H9 (cell line): Measurements from ENCODE around the gene CCDC185. TPM values are rescaled to one million over a fixed set of nuclear protein-coding genes. Genes with fewer than 3 reads are reported as not detected.

Experiments used
- DNase-seq: peaks from one replicate; pipeline ENCODE4 v3.0.0-alpha.2; 2017
- H2AFZ ChIP-seq: one replicate; pipeline ENCODE4 v1.6.1; 2013; ENCODE audit warnings: mild to moderate bottlenecking, low read length, control low read depth, moderate library complexity
- H2AK5ac ChIP-seq: 2 replicates; pipeline ENCODE4 v1.6.1; 2013; ENCODE audit warnings: low read length, control low read depth, mixed read lengths; ENCODE audit not compliant: insufficient read length
- H2BK120ac ChIP-seq: one replicate; pipeline ENCODE4 v1.6.1; 2013; ENCODE audit warnings: low read depth, mild to moderate bottlenecking, low read length, control low read depth, inconsistent platforms; ENCODE audit not compliant: poor library complexity, severe bottlenecking
- H2BK12ac ChIP-seq: 2 replicates; pipeline ENCODE4 v1.6.1; 2013; ENCODE audit warnings: low read length, control low read depth, mixed read lengths, low read depth; ENCODE audit not compliant: insufficient read length
- H2BK15ac ChIP-seq: 2 replicates; pipeline ENCODE4 v1.6.1; 2013; ENCODE audit warnings: low read depth, low read length, control low read depth
- H2BK20ac ChIP-seq: one replicate; pipeline ENCODE4 v1.6.1; 2013; ENCODE audit warnings: low read depth, mild to moderate bottlenecking, low read length, control low read depth, inconsistent platforms; ENCODE audit not compliant: poor library complexity, severe bottlenecking
- H2BK5ac ChIP-seq: 2 replicates; pipeline ENCODE4 v1.6.1; 2013; ENCODE audit warnings: low read length, control low read depth, mixed read lengths; ENCODE audit not compliant: insufficient read length
- H3K14ac ChIP-seq: 2 replicates; pipeline ENCODE4 v1.6.1; 2013; ENCODE audit warnings: low read length, control low read depth; ENCODE audit not compliant: insufficient read depth
- H3K18ac ChIP-seq: 2 replicates; pipeline ENCODE4 v1.6.1; 2013; ENCODE audit warnings: low read depth, mild to moderate bottlenecking, mixed read lengths, low read length, control low read depth; ENCODE audit not compliant: insufficient read length
- H3K23ac ChIP-seq: 2 replicates; pipeline ENCODE4 v1.6.1; 2013; ENCODE audit warnings: low read length, control low read depth, mixed read lengths, low read depth; ENCODE audit not compliant: insufficient read length
- H3K23me2 ChIP-seq: 2 replicates; pipeline ENCODE4 v1.6.1; 2013; ENCODE audit warnings: low read depth, mild to moderate bottlenecking, mixed read lengths, low read length, control low read depth; ENCODE audit not compliant: insufficient read length, poor library complexity, severe bottlenecking
- H3K27ac ChIP-seq: 2 replicates; pipeline ENCODE4 v1.5.1; 2013; ENCODE audit warnings: low read length, control low read depth, mixed read lengths, low read depth; ENCODE audit not compliant: insufficient read length
- H3K27me3 ChIP-seq: 2 replicates; pipeline ENCODE4 v1.6.1; 2013; ENCODE audit warnings: low read length, control low read depth, inconsistent platforms; ENCODE audit not compliant: insufficient read depth
- H3K4ac ChIP-seq: 2 replicates; pipeline ENCODE4 v1.6.1; 2013; ENCODE audit warnings: low read depth, mild to moderate bottlenecking, control low read depth, inconsistent platforms, low read length, moderate library complexity
- H3K4me1 ChIP-seq: 2 replicates; pipeline ENCODE4 v1.6.1; 2013; ENCODE audit warnings: low read length, control low read depth, inconsistent platforms; ENCODE audit not compliant: insufficient read depth
- H3K4me2 ChIP-seq: 2 replicates; pipeline ENCODE4 v1.6.1; 2013; ENCODE audit warnings: low read length, control low read depth, mixed read lengths; ENCODE audit not compliant: insufficient read length, insufficient read depth
- H3K56ac ChIP-seq: 2 replicates; pipeline ENCODE4 v1.6.1; 2013; ENCODE audit warnings: low read depth, mild to moderate bottlenecking, mixed read lengths, low read length, control low read depth; ENCODE audit not compliant: insufficient read length
- H3K79me1 ChIP-seq: 2 replicates; pipeline ENCODE4 v1.6.1; 2013; ENCODE audit warnings: low read depth, mild to moderate bottlenecking, moderate library complexity, low read length, control low read depth, inconsistent platforms; ENCODE audit not compliant: insufficient read depth, poor library complexity, severe bottlenecking
- H3K79me2 ChIP-seq: 2 replicates; pipeline ENCODE4 v1.6.1; 2013; ENCODE audit warnings: low read length, control low read depth, inconsistent platforms; ENCODE audit not compliant: insufficient read depth
- H3K9ac ChIP-seq: 2 replicates; pipeline ENCODE4 v1.6.1; 2013; ENCODE audit warnings: low read length, control low read depth, mixed read lengths; ENCODE audit not compliant: insufficient read length; ENCODE audit errors: extremely low read depth
- H3K9me3 ChIP-seq: one replicate; pipeline ENCODE4 v1.6.1; 2013; ENCODE audit warnings: low read depth, low read length, inconsistent platforms; ENCODE audit not compliant: control insufficient read depth
- H3T11ph ChIP-seq: one replicate; pipeline ENCODE4 v1.6.1; 2013; ENCODE audit warnings: mild to moderate bottlenecking, low read length, control low read depth, inconsistent platforms
- H4K20me1 ChIP-seq: one replicate; pipeline ENCODE4 v1.6.1; 2013; ENCODE audit not compliant: control insufficient read depth, insufficient read length, insufficient read depth
- H4K5ac ChIP-seq: 2 replicates; pipeline ENCODE4 v1.6.1; 2013; ENCODE audit warnings: low read depth, mild to moderate bottlenecking, mixed read lengths, low read length, control low read depth; ENCODE audit not compliant: insufficient read length
- H4K8ac ChIP-seq: replicated peaks from 2 replicates; pipeline ENCODE4 v1.6.1; 2013; ENCODE audit warnings: low read length, control low read depth, mixed read lengths, low read depth; ENCODE audit not compliant: insufficient read length
- H4K91ac ChIP-seq: 2 replicates; pipeline ENCODE4 v1.6.1; 2013; ENCODE audit warnings: low read depth, mild to moderate bottlenecking, moderate library complexity, mixed read lengths, low read length, control low read depth; ENCODE audit not compliant: insufficient read length
- H3K27ac Mint-ChIP-seq, 3 experiments: 2 replicates in 2 of 3; 3 replicates in 1 of 3; pipeline ENCODE4 v1.8.0; 2020 to 2021; ENCODE audit warnings: mixed read lengths in 3 of 3, mild to moderate bottlenecking in 1 of 3, moderate library complexity in 1 of 3
- H3K27me3 Mint-ChIP-seq: 2 replicates; pipeline ENCODE4 v1.8.0; 2021; ENCODE audit warnings: low read depth, mild to moderate bottlenecking, moderate library complexity, mixed read lengths
- H3K36me3 Mint-ChIP-seq, 3 experiments: 2 replicates in 2 of 3; 3 replicates in 1 of 3; pipeline ENCODE4 v1.8.0; 2020 to 2021; ENCODE audit warnings: low read depth in 3 of 3, mixed read lengths in 3 of 3; ENCODE audit not compliant: insufficient read depth in 1 of 3
- H3K4me1 Mint-ChIP-seq, 2 experiments: 2 replicates each; pipeline ENCODE4 v1.8.0; 2020; ENCODE audit warnings: mixed read lengths in 2 of 2
- H3K4me3 Mint-ChIP-seq, 2 experiments: 2 replicates in 1 of 2; 3 replicates in 1 of 2; pipeline ENCODE4 v1.8.0; 2020 to 2021; ENCODE audit warnings: mild to moderate bottlenecking in 2 of 2, mixed read lengths in 2 of 2, moderate library complexity in 1 of 2
- H3K9me3 Mint-ChIP-seq, 2 experiments: 2 replicates in 1 of 2; 3 replicates in 1 of 2; pipeline ENCODE4 v1.8.0; 2020; ENCODE audit warnings: mild to moderate bottlenecking in 2 of 2, mixed read lengths in 2 of 2, moderate library complexity in 1 of 2
- WGBS: extraction: QIAGEN DNeasy Blood & Tissue Kit; methylation state at CpG from one replicate; pipeline ENCODE4 v1.1.7; 2013; ENCODE audit warnings: missing lambda C conversion rate, low lambda C conversion rate, mixed read lengths; ENCODE audit not compliant: insufficient read length; ENCODE audit errors: extremely low coverage; 5-methylcytosine and 5-hydroxymethylcytosine counted together
- total RNA-seq: library from RNA; stranded (reverse); gene quantifications from 2 replicates; pipeline ENCODE4 v1.2.1, GENCODE V29; 2021
- TF ChIP-seq, protein P1 (sequence below): fragments of 200-600 bp; sonication (generic); conservative IDR thresholded peaks from 3 replicates; pipeline ENCODE4 v1.8.0; 2021; ENCODE audit warnings: antibody characterized with exemption, mild to moderate bottlenecking

CCDC185 gene
- total RNA-seq, 1 experiment from 2014 or later, result not detected

DNA sequence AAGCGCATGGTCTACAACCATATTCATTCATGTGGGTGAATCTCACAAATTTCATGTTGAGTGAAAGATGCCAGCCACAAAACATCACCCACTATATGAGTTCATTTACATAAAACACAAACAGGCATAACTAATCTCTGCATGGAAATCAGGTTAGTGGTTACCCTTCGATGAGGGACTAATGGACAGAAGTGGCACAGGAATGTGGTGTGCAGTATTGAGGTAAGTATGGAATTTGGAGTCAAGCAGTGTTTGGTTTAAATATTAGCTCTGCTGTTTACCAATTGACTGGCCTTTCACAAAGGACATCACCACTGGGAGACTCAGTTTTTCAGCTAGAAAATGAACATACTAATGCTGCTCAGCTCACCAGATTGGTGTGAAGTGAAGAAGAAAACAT lies 24.2 kb downstream of the CCDC185 start:
- Histone ChIP-seq H2AK5ac (no peak overlapping the region), H3K56ac (no peak overlapping the region), H3K23me2 (no peaks in the 10 kb centered on the region), H4K20me1 (no peaks in the 10 kb centered on the region), H3K79me1 (no peaks in the 10 kb centered on the region), H3K4me2 (no peak overlapping the region), H4K91ac (no peak overlapping the region), H2BK20ac (no peak overlapping the region), H3K4ac (no peak overlapping the region), H3T11ph (no peak overlapping the region), H4K5ac (no peak overlapping the region), H3K79me2 (no peaks in the 10 kb centered on the region), H2BK12ac (no peak overlapping the region), H2BK15ac (no peak overlapping the region), H3K4me1 (no peaks in the 10 kb centered on the region), H3K27me3 (no peaks in the 10 kb centered on the region), H4K8ac (no peak overlapping the region), H3K9me3 (no peaks in the 10 kb centered on the region), H3K23ac (no peak overlapping the region), H3K27ac (no peak overlapping the region), H3K18ac (no peak overlapping the region), H2BK5ac (no peak overlapping the region), H2AFZ (no peak overlapping the region), H2BK120ac (no peak overlapping the region), H3K14ac (no peak overlapping the region), H3K9ac (no peak overlapping the region)
- no CpG with 5 or more reads among the region's 2 CpGs for WGBS
- H3K4me1 Mint-ChIP-seq, result peaks cover 6 to 8% of the 10 kb centered on the region in 2 experiments; a peak in 3 of 4 replicates
- no peaks in the 10 kb centered on the region for H3K36me3 Mint-ChIP-seq
- no peak overlapping the region for H3K4me3 Mint-ChIP-seq
- H3K9me3 Mint-ChIP-seq, result peaks cover 0 to 3% of the 10 kb centered on the region in 2 experiments; a peak in 2 of 5 replicates
- no peak for DNase-seq
- H3K27me3 Mint-ChIP-seq, result no peaks in the 10 kb centered on the region; the same call in none of the 2 replicates
- no peak overlapping the region for H3K27ac Mint-ChIP-seq
- TF ChIP-seq, protein P1, sequence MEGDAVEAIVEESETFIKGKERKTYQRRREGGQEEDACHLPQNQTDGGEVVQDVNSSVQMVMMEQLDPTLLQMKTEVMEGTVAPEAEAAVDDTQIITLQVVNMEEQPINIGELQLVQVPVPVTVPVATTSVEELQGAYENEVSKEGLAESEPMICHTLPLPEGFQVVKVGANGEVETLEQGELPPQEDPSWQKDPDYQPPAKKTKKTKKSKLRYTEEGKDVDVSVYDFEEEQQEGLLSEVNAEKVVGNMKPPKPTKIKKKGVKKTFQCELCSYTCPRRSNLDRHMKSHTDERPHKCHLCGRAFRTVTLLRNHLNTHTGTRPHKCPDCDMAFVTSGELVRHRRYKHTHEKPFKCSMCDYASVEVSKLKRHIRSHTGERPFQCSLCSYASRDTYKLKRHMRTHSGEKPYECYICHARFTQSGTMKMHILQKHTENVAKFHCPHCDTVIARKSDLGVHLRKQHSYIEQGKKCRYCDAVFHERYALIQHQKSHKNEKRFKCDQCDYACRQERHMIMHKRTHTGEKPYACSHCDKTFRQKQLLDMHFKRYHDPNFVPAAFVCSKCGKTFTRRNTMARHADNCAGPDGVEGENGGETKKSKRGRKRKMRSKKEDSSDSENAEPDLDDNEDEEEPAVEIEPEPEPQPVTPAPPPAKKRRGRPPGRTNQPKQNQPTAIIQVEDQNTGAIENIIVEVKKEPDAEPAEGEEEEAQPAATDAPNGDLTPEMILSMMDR, result no peak
